NB4 (cell line): ENCODE measurements around the gene USP17L13.
"Not testable (repeated sequence)": the region's sequence is repeated elsewhere in the genome, so short reads cannot be mapped to it uniquely, and the experiment has no call there.

Experiments used
- CTCF ChIP-seq: IDR thresholded peaks from one replicate; pipeline ENCODE4 v1.5.1; 2012; ENCODE audit warnings: low read depth, low read length
- MAX ChIP-seq: IDR thresholded peaks from 2 replicates; pipeline ENCODE4 v1.6.1; 2011; ENCODE audit warnings: low read depth, low read length
- POLR2A ChIP-seq: IDR thresholded peaks from 2 replicates; pipeline ENCODE4 v1.6.1; 2011; ENCODE audit warnings: mild to moderate bottlenecking; ENCODE audit not compliant: insufficient read length; ENCODE audit errors: extremely low read depth

GRCh38 chr4:9230249-9230648 is 5.6 kb downstream of the USP17L13 start:
- not testable (repeated sequence) for TF ChIP-seq MAX, CTCF, POLR2A
